Esophagus muscularis mucosa (tissue), 4 donors: ENCODE results near the gene ZNF780B. TPM values are rescaled to one million over a fixed set of nuclear protein-coding genes. Genes with fewer than 3 reads are reported as not detected.

Experiments used
- DNase-seq: peaks from one replicate; pipeline ENCODE4 v3.0.0-alpha.2; 2017; ENCODE audit errors: extremely low spot score
- H3K27ac ChIP-seq, 4 donors: fragments of 200-600 bp; sonication (generic); replicated peaks in 1 of 4; 1 replicate in 3 of 4; 2 replicates in 1 of 4; pipeline ENCODE4 v1.5.1; 2016 to 2019; ENCODE audit warnings: mild to moderate bottlenecking in 1 of 4
- H3K27me3 ChIP-seq, 4 donors: fragments of 200-600 bp; sonication (generic); one replicate each; pipeline versions ENCODE4 v1.5.1 to v1.6.0; 2016 to 2019
- H3K36me3 ChIP-seq, 4 donors: fragments of 200-600 bp; sonication (generic); one replicate each; pipeline ENCODE4 v1.5.1; 2016 to 2019
- H3K4me1 ChIP-seq, 4 donors: fragments of 200-600 bp; sonication (generic); one replicate each; pipeline ENCODE4 v1.5.1; 2016 to 2019
- H3K4me3 ChIP-seq, 4 donors: fragments of 200-600 bp; sonication (generic); 1 replicate in 2 of 4; 2 replicates in 2 of 4; pipeline ENCODE4 v1.5.1; 2016 to 2019; ENCODE audit warnings: mild to moderate bottlenecking in 4 of 4, moderate library complexity in 1 of 4
- H3K9me3 ChIP-seq, 4 donors: fragments of 200-600 bp; sonication (generic); 1 replicate in 3 of 4; 2 replicates in 1 of 4; pipeline ENCODE4 v1.5.1; 2016 to 2019
- EP300 ChIP-seq: sonication (generic); formaldehyde crosslinking; IDR thresholded peaks from one replicate; pipeline ENCODE4 v1.6.1; 2017; ENCODE audit warnings: antibody characterized with exemption
- POLR2A ChIP-seq: fragments of 450-650 bp; IDR thresholded peaks from one replicate; pipeline ENCODE4 v1.6.1; 2017; ENCODE audit warnings: antibody characterized with exemption, moderate library complexity, mild to moderate bottlenecking, low read depth
- POLR2AphosphoS5 ChIP-seq, 2 donors: sonication (generic); formaldehyde crosslinking; IDR thresholded peaks; one replicate each; pipeline ENCODE4 v1.6.1; 2017; ENCODE audit warnings: antibody characterized with exemption in 2 of 2
- WGBS: methylation state at CpG from one replicate; pipeline ENCODE4 v1.1.5; 2018; 5-methylcytosine and 5-hydroxymethylcytosine counted together
- intact Hi-C: fragments of 100-400 bp; cut with DNase I; formaldehyde crosslinking; loops from one replicate; pipeline ENCODE4 v1.15.1; 2023
- total RNA-seq, 4 donors: library from RNA; depleted of rRNA; stranded (reverse); fragments of >200 nt; gene quantifications; one replicate each; pipeline versions ENCODE4 v1.1.0 to v1.2.1, GENCODE V29; 2016
- TF ChIP-seq, protein P1 (sequence below), 3 experiments: fragments of 200-600 bp in 2 of 3; fragments of 450-650 bp in 1 of 3; sonication (generic) in 2 of 3; IDR thresholded peaks; one replicate each; pipeline ENCODE4 v1.5.1; 2017 to 2019; ENCODE audit warnings: antibody characterized with exemption in 3 of 3, mild to moderate bottlenecking in 2 of 3, moderate library complexity in 1 of 3

The ZNF780B gene
- total RNA-seq, 4 donors from 2014 or later = 8.6 to 23.3 (median 18.0) TPM

DNA sequence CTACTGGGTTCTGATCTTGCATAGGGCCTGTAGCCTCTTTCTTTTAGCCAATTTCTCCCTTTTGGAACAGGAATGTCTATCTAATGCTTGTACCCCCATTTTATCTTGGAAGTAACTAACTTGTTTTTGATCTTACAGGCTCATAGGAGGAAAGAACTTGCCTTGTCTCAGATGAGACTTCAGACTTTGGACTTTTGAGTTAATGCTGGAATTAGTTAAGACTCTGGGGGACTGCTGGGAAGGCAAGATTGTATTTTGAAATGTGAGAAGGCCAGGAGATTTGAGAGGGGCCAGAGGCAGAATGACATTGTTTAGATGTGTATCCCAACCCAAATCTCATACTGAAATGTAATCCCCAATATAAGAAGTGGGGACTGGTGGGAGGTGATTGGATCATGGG lies 61.7 kb downstream of the ZNF780B start:
- DNase-seq = no peak
- intact Hi-C loops = no loop called here
- TF ChIP-seq, protein P1, sequence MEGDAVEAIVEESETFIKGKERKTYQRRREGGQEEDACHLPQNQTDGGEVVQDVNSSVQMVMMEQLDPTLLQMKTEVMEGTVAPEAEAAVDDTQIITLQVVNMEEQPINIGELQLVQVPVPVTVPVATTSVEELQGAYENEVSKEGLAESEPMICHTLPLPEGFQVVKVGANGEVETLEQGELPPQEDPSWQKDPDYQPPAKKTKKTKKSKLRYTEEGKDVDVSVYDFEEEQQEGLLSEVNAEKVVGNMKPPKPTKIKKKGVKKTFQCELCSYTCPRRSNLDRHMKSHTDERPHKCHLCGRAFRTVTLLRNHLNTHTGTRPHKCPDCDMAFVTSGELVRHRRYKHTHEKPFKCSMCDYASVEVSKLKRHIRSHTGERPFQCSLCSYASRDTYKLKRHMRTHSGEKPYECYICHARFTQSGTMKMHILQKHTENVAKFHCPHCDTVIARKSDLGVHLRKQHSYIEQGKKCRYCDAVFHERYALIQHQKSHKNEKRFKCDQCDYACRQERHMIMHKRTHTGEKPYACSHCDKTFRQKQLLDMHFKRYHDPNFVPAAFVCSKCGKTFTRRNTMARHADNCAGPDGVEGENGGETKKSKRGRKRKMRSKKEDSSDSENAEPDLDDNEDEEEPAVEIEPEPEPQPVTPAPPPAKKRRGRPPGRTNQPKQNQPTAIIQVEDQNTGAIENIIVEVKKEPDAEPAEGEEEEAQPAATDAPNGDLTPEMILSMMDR (IDR thresholded peaks at IDR 0.05) = no peak
- TF ChIP-seq POLR2AphosphoS5 (IDR thresholded peaks at IDR 0.05) = no peak
- TF ChIP-seq EP300 = no peak
- TF ChIP-seq POLR2A = no peak
- Histone ChIP-seq H3K36me3 (no peaks in the 10 kb centered on the region), H3K4me1 (peaks cover 15 to 22% (median 18%) of the 10 kb centered on the region in 4 donors), H3K27me3 (no peaks in the 10 kb centered on the region), H3K4me3 (no peak overlapping the region), H3K27ac (no peak overlapping the region), H3K9me3 (no peaks in the 10 kb centered on the region)

DNA sequence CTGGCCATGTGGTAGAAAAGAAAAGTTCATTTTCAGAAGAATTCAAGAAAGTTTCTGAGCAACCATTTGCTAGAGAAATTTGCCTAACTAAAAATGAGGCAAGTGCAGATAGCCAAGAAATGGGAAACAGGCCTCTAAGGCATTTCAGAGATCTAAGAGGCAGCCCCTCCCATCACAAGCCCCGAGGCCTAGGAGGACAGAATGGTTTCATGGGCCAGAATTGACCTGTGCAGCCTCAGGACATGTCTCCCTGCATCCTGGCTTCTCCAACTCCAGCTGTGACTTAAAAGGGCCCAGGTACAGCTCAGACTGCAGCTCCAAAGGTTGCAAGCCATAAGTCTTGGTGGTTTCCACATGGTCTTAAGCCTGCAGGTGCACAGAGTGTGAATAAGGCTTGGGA lies 62.4 kb downstream of the ZNF780B start:
- WGBS = 100% methylated on average over 1 of the region's 1 CpG
- no peak overlapping the region for H3K27ac ChIP-seq
- intact Hi-C loops = no loop called here

DNA sequence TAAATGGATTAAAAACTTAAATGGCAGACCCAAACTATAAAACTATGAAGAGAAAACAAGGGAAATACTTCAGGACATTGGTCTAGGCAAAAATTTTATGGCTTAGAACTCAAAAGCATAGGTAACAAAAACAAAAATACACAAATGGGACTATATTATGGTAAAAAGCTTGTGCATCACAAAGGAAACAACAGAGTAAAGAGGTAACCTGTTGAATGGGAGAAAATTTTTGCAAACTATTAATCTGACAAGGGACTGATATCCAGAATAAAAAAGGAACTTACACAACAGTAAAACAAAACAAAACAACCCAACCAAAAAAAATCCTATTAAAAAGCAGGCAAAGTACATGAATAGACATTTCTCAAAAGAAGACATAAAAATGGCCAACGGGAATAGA lies 68.4 kb downstream of the ZNF780B start:
- Histone ChIP-seq H3K4me1 (no peaks in the 10 kb centered on the region), H3K4me3 (no peak overlapping the region), H3K27ac (no peak overlapping the region), H3K27me3 (no peaks in the 10 kb centered on the region), H3K9me3 (peaks cover 0 to 31% (median 14%) of the 10 kb centered on the region in 4 donors), H3K36me3 (peaks cover 0 to 11% (median 2%) of the 10 kb centered on the region in 4 donors)
- WGBS = 92% methylated on average over 1 of the region's 1 CpG
- no peak for DNase-seq
- TF ChIP-seq POLR2AphosphoS5 (IDR thresholded peaks at IDR 0.05) (no peak), EP300 (no peak), POLR2A (no peak)
- TF ChIP-seq, protein P1 (IDR thresholded peaks at IDR 0.05) = no peak
- intact Hi-C loops = no loop called here

More for the DNA sequence above, 62.4 kb downstream of the ZNF780B start:
- Histone ChIP-seq H3K9me3 (no peaks in the 10 kb centered on the region), H3K36me3 (no peaks in the 10 kb centered on the region), H3K27me3 (no peaks in the 10 kb centered on the region), H3K4me3 (no peak overlapping the region), H3K4me1 (peaks cover 15 to 22% (median 18%) of the 10 kb centered on the region in 4 donors)
- TF ChIP-seq POLR2A = no peak
- no peak for TF ChIP-seq EP300
- TF ChIP-seq POLR2AphosphoS5 (IDR thresholded peaks at IDR 0.05) = no peak
- TF ChIP-seq, protein P1 (IDR thresholded peaks at IDR 0.05) = no peak
- DNase-seq = no peak

DNA sequence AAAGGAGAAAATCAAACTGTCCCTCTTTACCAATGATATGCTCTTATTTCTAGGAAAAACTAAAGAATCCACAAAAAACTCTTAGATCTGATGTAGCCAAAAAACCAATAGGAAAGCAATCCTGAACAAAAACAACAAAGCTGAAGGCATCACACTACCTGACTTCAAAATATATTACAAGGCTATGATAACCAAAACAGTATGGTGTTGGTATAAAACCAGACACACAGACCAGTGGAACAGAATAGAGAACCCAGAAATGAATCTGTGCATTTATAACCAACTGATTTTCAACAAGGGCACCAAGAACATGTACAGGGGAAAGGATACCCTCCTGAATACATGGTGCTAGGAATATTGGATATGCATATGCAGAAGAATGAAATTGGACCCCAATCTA lies 68.9 kb downstream of the ZNF780B start:
- DNase-seq = no peak
- H3K4me3 ChIP-seq = no peak overlapping the region
- no peak overlapping the region for H3K27ac ChIP-seq
- peaks cover 0 to 31% (median 14%) of the 10 kb centered on the region in 4 donors for H3K9me3 ChIP-seq
- H3K36me3 ChIP-seq = peaks cover 1 to 16% (median 5%) of the 10 kb centered on the region in 4 donors
- no peaks in the 10 kb centered on the region for H3K27me3 ChIP-seq
- H3K4me1 ChIP-seq = no peaks in the 10 kb centered on the region
- TF ChIP-seq, protein P1 (IDR thresholded peaks at IDR 0.05) = no peak
- TF ChIP-seq POLR2A (no peak), POLR2AphosphoS5 (IDR thresholded peaks at IDR 0.05) (no peak), EP300 (no peak)
- intact Hi-C loops = no loop called here

DNA sequence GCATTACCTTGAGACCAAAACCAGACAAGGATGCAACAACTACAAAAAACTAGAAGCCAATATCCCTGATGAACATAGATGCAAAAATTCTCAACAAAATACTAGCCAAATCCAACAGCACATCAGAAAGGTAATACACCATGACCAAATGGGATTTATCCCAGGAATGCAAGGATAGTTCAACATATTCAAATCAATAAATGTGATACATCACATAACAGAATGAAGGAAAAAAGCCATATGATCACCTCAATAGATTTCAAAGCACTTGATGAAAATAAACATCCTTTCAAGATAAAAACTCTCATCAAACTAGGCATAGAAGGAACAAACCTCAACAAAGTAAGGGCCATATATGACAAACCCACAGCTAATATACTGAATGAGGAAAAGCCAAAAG lies 69.4 kb downstream of the ZNF780B start:
- Histone ChIP-seq H3K9me3 (peaks cover 0 to 31% (median 14%) of the 10 kb centered on the region in 4 donors), H3K27ac (no peak overlapping the region), H3K36me3 (peaks cover 6 to 21% (median 10%) of the 10 kb centered on the region in 4 donors), H3K4me3 (no peak overlapping the region), H3K27me3 (no peaks in the 10 kb centered on the region), H3K4me1 (no peaks in the 10 kb centered on the region)
- TF ChIP-seq EP300 (no peak), POLR2AphosphoS5 (IDR thresholded peaks at IDR 0.05) (no peak), POLR2A (no peak)
- TF ChIP-seq, protein P1 (IDR thresholded peaks at IDR 0.05) = no peak
- no peak for DNase-seq
- intact Hi-C loops = no loop called here
